Breast epithelium (tissue), 3 donors: ENCODE results near the gene GLCCI1.

Experiments used
- CTCF ChIP-seq, 3 donors: fragments of 450-650 bp; IDR thresholded peaks; one replicate each; pipeline ENCODE4 v1.5.1; 2016 to 2017; ENCODE audit warnings: antibody characterized with exemption in 3 of 3, mild to moderate bottlenecking in 3 of 3, moderate library complexity in 3 of 3
- POLR2A ChIP-seq: fragments of 450-650 bp; IDR thresholded peaks from one replicate; pipeline ENCODE4 v1.6.1; 2016; ENCODE audit warnings: antibody characterized with exemption, mild to moderate bottlenecking, moderate library complexity

DNA sequence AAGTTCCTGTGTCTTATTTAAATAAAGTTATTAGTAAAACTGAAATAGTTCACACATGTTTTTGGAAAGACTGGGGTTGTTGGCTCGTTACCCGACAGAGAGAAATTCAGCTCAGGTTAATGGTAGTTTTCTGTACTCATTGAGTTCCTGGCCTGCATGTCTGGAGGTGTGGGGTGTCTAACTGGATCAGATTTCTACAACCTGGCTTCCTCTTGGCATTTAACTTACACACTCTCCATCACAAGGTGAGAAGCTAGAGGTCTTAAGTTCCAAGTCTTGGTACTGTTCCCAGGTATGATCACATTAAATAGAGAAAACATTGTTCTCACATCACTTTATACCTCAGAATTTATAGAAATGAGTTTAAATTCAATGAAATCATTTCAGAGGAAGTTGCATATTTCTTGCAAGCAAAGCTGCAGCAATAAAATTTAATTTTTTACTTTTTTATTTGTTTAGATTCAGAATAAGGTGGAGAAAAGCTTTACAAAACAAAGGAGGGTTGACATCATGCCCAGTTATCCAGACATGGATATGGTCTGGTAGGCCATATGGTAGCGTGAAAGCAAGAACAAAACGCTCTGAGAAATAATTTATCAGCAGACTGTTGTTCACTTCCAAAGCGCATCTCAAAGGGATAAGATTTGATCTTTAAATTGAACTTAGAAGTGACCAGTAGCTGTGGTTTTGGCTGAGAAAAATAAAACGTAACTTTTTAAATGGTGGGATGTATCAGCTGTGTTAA is 120.6 kb downstream of the GLCCI1 start:
- TF ChIP-seq POLR2A (no peak), CTCF (IDR thresholded peaks at IDR 0.05) (no peak)
